Spleen (tissue), 7 donors: Measurements from ENCODE around the gene ENOSF1.

Source experiments
- CTCF ChIP-seq, 11 experiments: fragments of 200-600 bp in 7 of 11; fragments of 450-650 bp in 4 of 11; sonication (generic) in 4 of 11; IDR thresholded peaks in 8 of 11; conservative IDR thresholded peaks in 3 of 11; 1 replicate in 7 of 11; 2 replicates in 4 of 11; pipeline versions ENCODE4 v1.4.0 to v1.8.0; 2016 to 2021; ENCODE audit warnings: antibody characterized with exemption in 11 of 11, inconsistent platforms in 4 of 11, mild to moderate bottlenecking in 1 of 11
- POLR2A ChIP-seq, 3 donors: fragments of 450-650 bp; IDR thresholded peaks; one replicate each; pipeline ENCODE4 v1.5.1; 2017; ENCODE audit warnings: antibody characterized with exemption in 3 of 3, mild to moderate bottlenecking in 1 of 3
- POLR2AphosphoS5 ChIP-seq, 3 donors: sonication (generic); formaldehyde crosslinking; IDR thresholded peaks; one replicate each; pipeline ENCODE4 v1.5.1; 2017; ENCODE audit warnings: antibody characterized with exemption in 3 of 3
- donor health status: DM: no; HTN: no; CAD: no; lungs with moderate emphysema.
- donor health status: DM: no; HTN: no; CAD: no.
- donor health status: DM: no; HTN: no; CAD: no.

DNA sequence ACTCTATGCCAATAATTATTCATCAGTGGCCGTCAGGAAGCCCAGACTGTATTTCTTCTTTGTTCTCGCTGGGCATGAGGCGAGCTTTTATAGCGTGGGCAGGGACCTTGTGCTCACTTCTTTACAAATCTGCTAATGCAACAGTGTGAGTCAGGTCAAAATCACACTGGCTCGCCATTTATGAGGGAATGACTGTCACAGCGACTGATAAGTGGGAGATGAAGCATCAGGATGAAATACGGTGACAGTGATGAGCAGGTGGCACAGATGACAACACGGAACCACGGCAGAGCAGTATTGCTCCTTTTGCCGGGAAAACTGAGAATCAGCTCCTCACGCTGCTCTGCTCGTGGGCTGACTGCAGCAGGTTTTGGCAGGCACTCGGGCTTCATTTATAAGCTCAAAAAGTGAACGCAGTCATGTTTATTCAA is 34.5 kb downstream of the ENOSF1 start:
- TF ChIP-seq CTCF (IDR thresholded peaks at IDR 0.05 in 8 of 11, conservative IDR thresholded peaks at IDR 0.05 in 3 of 11), result no peak
- TF ChIP-seq POLR2A (IDR thresholded peaks at IDR 0.05), result no peak
- TF ChIP-seq POLR2AphosphoS5 (IDR thresholded peaks at IDR 0.05), result no peak
